Measurements from ENCODE around the gene AOC3.
"Not testable (repeated sequence)": the region's sequence is repeated elsewhere in the genome, so short reads cannot be mapped to it uniquely, and the experiment has no call there.

Gene AOC3

DNA sequence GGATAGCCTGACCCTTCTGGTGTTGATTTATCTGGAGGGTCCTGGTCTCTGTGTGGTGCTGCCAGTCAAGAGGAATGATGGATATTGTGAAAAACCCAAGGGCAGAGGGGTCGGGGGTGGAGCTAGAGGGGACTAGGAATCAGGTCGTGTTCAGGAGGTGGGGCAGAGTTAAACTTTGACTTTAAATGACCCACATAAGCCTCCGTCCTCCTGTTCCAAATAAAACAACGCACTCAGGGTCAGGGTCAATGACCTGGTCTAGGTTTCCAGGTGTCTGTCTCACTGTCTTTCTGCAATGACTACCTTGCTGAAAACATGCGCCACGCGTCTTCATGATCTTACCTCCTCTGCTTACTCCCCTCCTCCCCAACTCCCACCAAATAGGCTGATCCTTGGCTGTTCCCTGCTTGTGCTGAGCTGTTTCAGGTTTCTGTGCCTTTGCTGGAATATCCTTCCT is 14.7 kb downstream of the AOC3 start:
- Histone ChIP-seq H2BK120ac (ENCODE audit: low read depth, low read length) (no peak overlapping the region), H2AK5ac (ENCODE audit: low read length) (no peak overlapping the region), H3K4me1 (ENCODE audit: control insufficient read depth, low read depth, low read length) (no peaks in the 10 kb centered on the region), H3K56ac (ENCODE audit: low read length) (no peak overlapping the region), H3K23ac (ENCODE audit: low read length) (no peak overlapping the region), H3K4me3 (ENCODE audit: low read length) (no peak overlapping the region), H2BK5ac (ENCODE audit: low read length) (no peak overlapping the region), H3K79me1 (ENCODE audit: low read length) (no peaks in the 10 kb centered on the region), H3K36me3 (ENCODE audit: control insufficient read depth, insufficient read depth, low read length) (no peaks in the 10 kb centered on the region), H2BK15ac (replicated peaks; ENCODE audit: low read depth) (no peak overlapping the region), H3K9ac (ENCODE audit: low read length) (no peak overlapping the region), H3K18ac (ENCODE audit: low read length) (no peak overlapping the region), H3K27ac (ENCODE audit: low read depth, low read length) (no peak overlapping the region), H3K79me2 (ENCODE audit: control insufficient read depth, insufficient read depth, low read length) (no peaks in the 10 kb centered on the region), H3K27me3 (ENCODE audit: insufficient read depth, low read length, poor library complexity) (no peaks in the 10 kb centered on the region), H3K4ac (ENCODE audit: low read depth, low read length) (no peak overlapping the region), H4K8ac (ENCODE audit: low read depth, low read length) (no peak overlapping the region), H4K5ac (ENCODE audit: low read length) (no peak overlapping the region), H3K4me2 (ENCODE audit: low read length) (no peak overlapping the region)
- DNase-seq = no peak
- no CpG with 5 or more reads among the region's 7 CpGs for WGBS (ENCODE audit: extremely low coverage, insufficient coverage, low lambda C conversion rate)

DNA sequence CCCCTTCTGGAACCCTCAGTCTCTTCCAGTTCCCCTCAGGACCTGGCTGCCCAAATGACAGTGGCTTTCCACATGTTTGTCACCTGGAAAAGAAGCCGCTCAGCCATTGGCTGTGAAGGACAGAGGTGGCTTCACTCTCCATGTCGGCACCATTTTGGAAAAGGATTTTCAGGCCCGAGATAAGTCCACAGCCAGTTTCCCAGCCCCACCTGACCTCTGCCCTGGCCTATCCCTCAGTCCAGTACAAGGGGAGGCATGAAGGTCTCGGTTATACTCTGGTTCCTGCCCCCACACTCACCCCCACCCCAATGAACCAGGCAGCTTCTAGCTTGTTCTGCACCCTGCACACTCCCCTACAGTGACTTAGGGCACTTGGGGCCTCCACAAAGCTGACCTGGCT is 15.2 kb downstream of the AOC3 start:
- H3K79me2 ChIP-seq (ENCODE audit: control insufficient read depth, insufficient read depth, low read length) = no peaks in the 10 kb centered on the region
- H2AK5ac ChIP-seq (ENCODE audit: low read length) = no peak overlapping the region
- no peak overlapping the region for H3K4me2 ChIP-seq (ENCODE audit: low read length)
- H2BK5ac ChIP-seq (ENCODE audit: low read length) = no peak overlapping the region
- H3K23ac ChIP-seq (ENCODE audit: low read length) = no peak overlapping the region
- H3K27me3 ChIP-seq (ENCODE audit: insufficient read depth, low read length, poor library complexity) = no peaks in the 10 kb centered on the region
- no peak overlapping the region for H3K18ac ChIP-seq (ENCODE audit: low read length)
- DNase-seq = no peak
- WGBS (ENCODE audit: extremely low coverage, insufficient coverage, low lambda C conversion rate) = no CpG with 5 or more reads among the region's 4 CpGs
- no peak overlapping the region for H2BK15ac ChIP-seq (replicated peaks; ENCODE audit: low read depth)
- no peak overlapping the region for H3K27ac ChIP-seq (ENCODE audit: low read depth, low read length)
- H4K8ac ChIP-seq (ENCODE audit: low read depth, low read length) = no peak overlapping the region
- no peaks in the 10 kb centered on the region for H3K79me1 ChIP-seq (ENCODE audit: low read length)
- no peak overlapping the region for H3K4ac ChIP-seq (ENCODE audit: low read depth, low read length)
- no peaks in the 10 kb centered on the region for H3K4me1 ChIP-seq (ENCODE audit: control insufficient read depth, low read depth, low read length)
- H3K36me3 ChIP-seq (ENCODE audit: control insufficient read depth, insufficient read depth, low read length) = no peaks in the 10 kb centered on the region
- H3K56ac ChIP-seq (ENCODE audit: low read length) = no peak overlapping the region
- no peak overlapping the region for H4K5ac ChIP-seq (ENCODE audit: low read length)
- H2BK120ac ChIP-seq (ENCODE audit: low read depth, low read length) = no peak overlapping the region
- no peak overlapping the region for H3K9ac ChIP-seq (ENCODE audit: low read length)
- H3K4me3 ChIP-seq (ENCODE audit: low read length) = no peak overlapping the region

GRCh38 chr17:42866631-42867575 is 15.9 kb downstream of the AOC3 start:
- Histone ChIP-seq H3K9ac (ENCODE audit: low read length) (no peak overlapping the region), H4K5ac (ENCODE audit: low read length) (no peak overlapping the region), H3K4me2 (ENCODE audit: low read length) (no peak overlapping the region), H3K4me3 (ENCODE audit: low read length) (no peak overlapping the region), H4K8ac (ENCODE audit: low read depth, low read length) (no peak overlapping the region), H2BK120ac (ENCODE audit: low read depth, low read length) (no peak overlapping the region), H3K4ac (ENCODE audit: low read depth, low read length) (no peak overlapping the region), H3K56ac (ENCODE audit: low read length) (no peak overlapping the region), H2AK5ac (ENCODE audit: low read length) (no peak overlapping the region), H3K23ac (ENCODE audit: low read length) (no peak overlapping the region), H3K27me3 (ENCODE audit: insufficient read depth, low read length, poor library complexity) (no peaks in the 10 kb centered on the region), H3K27ac (ENCODE audit: low read depth, low read length) (no peak overlapping the region), H2BK5ac (ENCODE audit: low read length) (no peak overlapping the region), H2BK15ac (replicated peaks; ENCODE audit: low read depth) (no peak overlapping the region), H3K18ac (ENCODE audit: low read length) (no peak overlapping the region), H3K79me1 (ENCODE audit: low read length) (no peaks in the 10 kb centered on the region), H3K79me2 (ENCODE audit: control insufficient read depth, insufficient read depth, low read length) (no peaks in the 10 kb centered on the region), H3K36me3 (ENCODE audit: control insufficient read depth, insufficient read depth, low read length) (no peaks in the 10 kb centered on the region), H3K4me1 (ENCODE audit: control insufficient read depth, low read depth, low read length) (no peaks in the 10 kb centered on the region)
- DNase-seq = no peak
- no CpG with 5 or more reads among the region's 12 CpGs for WGBS (ENCODE audit: extremely low coverage, insufficient coverage, low lambda C conversion rate)

- no CpG with 5 or more reads among the region's 21 CpGs for WGBS (ENCODE audit: extremely low coverage, insufficient coverage, low lambda C conversion rate)
- H2BK120ac ChIP-seq (ENCODE audit: low read depth, low read length) = not testable (repeated sequence)
These were observed 16.8 kb downstream of the AOC3 start for GRCh38 chr17:42867694-42868261.

GRCh38 chr17:42868338-42868737 is 17.3 kb downstream of the AOC3 start:
- Histone ChIP-seq H2AK5ac (ENCODE audit: low read length) (no peak overlapping the region), H3K79me1 (ENCODE audit: low read length) (no peaks in the 10 kb centered on the region), H3K4ac (ENCODE audit: low read depth, low read length) (no peak overlapping the region), H3K56ac (ENCODE audit: low read length) (no peak overlapping the region), H4K8ac (ENCODE audit: low read depth, low read length) (no peak overlapping the region), H3K36me3 (ENCODE audit: control insufficient read depth, insufficient read depth, low read length) (no peaks in the 10 kb centered on the region), H2BK15ac (replicated peaks; ENCODE audit: low read depth) (no peak overlapping the region), H3K4me1 (ENCODE audit: control insufficient read depth, low read depth, low read length) (no peaks in the 10 kb centered on the region), H3K18ac (ENCODE audit: low read length) (no peak overlapping the region), H3K27ac (ENCODE audit: low read depth, low read length) (no peak overlapping the region), H3K27me3 (ENCODE audit: insufficient read depth, low read length, poor library complexity) (no peaks in the 10 kb centered on the region), H3K9ac (ENCODE audit: low read length) (no peak overlapping the region), H3K79me2 (ENCODE audit: control insufficient read depth, insufficient read depth, low read length) (no peaks in the 10 kb centered on the region), H4K5ac (ENCODE audit: low read length) (no peak overlapping the region), H2BK120ac (ENCODE audit: low read depth, low read length) (no peak overlapping the region), H2BK5ac (ENCODE audit: low read length) (no peak overlapping the region), H3K23ac (ENCODE audit: low read length) (no peak overlapping the region), H3K4me3 (ENCODE audit: low read length) (no peak overlapping the region), H3K4me2 (ENCODE audit: low read length) (no peak overlapping the region)
- whole genome bisulfite sequencing (ENCODE audit: extremely low coverage, insufficient coverage, low lambda C conversion rate) = no CpG with 5 or more reads among the region's 12 CpGs
- no peak for DNase-seq

More at GRCh38 chr17:42867694-42868261, 16.8 kb downstream of the AOC3 start:
- H3K36me3 ChIP-seq (ENCODE audit: control insufficient read depth, insufficient read depth, low read length); H2BK5ac ChIP-seq (ENCODE audit: low read length); H3K9ac ChIP-seq (ENCODE audit: low read length); H3K4me1 ChIP-seq (ENCODE audit: control insufficient read depth, low read depth, low read length); DNase-seq; H3K56ac ChIP-seq (ENCODE audit: low read length); H2BK15ac ChIP-seq (replicated peaks; ENCODE audit: low read depth); H3K23ac ChIP-seq (ENCODE audit: low read length); H3K79me1 ChIP-seq (ENCODE audit: low read length); H3K18ac ChIP-seq (ENCODE audit: low read length); H3K4me3 ChIP-seq (ENCODE audit: low read length); H3K27ac ChIP-seq (ENCODE audit: low read depth, low read length); H3K4ac ChIP-seq (ENCODE audit: low read depth, low read length); H3K79me2 ChIP-seq (ENCODE audit: control insufficient read depth, insufficient read depth, low read length); H4K8ac ChIP-seq (ENCODE audit: low read depth, low read length); H4K5ac ChIP-seq (ENCODE audit: low read length); H2AK5ac ChIP-seq (ENCODE audit: low read length); H3K4me2 ChIP-seq (ENCODE audit: low read length); H3K27me3 ChIP-seq (ENCODE audit: insufficient read depth, low read length, poor library complexity): not testable (repeated sequence)

All from mesendoderm (in vitro differentiated cells).